ENCODE data around the gene RNF213.
"Not testable (repeated sequence)": the region's sequence is repeated elsewhere in the genome, so short reads cannot be mapped to it uniquely, and the experiment has no call there.

RNF213 gene

DNA sequence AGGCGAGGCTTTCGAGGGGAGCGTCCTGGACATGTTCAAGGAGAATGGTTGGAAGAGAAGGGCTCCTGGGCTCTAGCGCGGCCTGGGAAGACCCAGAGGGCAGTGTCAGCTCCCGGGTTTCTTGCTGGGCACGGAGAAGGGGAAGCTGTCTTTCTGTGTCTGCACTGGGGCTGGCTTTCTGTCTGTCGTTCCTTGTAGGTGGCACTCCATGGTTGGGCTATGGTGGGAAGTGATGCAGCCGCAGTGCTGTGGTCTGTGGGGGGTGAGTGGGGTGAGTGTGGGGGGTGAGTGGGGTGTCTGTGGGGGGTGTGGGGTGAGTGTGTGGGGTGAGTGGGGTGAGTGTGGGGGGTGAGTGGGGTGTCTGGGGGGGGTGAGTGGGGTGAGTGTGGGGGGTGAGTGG lies 13.7 kb downstream of the RNF213 start:
- no peak for DNase-seq

DNA sequence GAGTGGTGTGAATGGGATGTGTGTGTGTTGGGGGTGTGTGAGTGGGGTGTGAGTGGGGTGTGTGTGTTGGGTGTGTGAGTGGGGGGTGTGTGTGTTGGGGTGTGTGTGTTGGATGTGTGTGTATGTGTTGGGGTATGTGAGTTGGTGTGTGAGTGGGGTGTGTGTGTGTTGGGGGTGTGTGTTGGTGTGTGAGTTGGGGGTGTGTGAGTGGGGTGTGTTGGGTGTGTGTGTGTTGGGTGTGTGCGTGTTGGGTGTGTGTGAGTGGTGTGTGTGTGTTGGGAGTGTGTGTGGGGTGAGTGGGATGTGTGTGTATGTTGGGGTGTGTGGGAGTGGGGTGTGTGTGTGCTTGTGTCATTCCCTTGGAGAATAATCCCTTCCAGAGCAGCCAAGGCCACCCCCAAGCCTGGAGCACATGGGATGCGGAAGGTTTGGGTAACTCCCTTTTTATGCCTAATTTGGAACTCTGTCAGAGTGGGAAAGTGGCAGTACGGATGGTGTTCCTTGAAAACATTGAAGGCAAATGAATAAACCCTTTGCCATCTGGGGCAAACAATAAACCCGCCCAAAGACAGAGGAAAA lies 14.3 kb downstream of the RNF213 start:
- no peak for DNase-seq

DNA sequence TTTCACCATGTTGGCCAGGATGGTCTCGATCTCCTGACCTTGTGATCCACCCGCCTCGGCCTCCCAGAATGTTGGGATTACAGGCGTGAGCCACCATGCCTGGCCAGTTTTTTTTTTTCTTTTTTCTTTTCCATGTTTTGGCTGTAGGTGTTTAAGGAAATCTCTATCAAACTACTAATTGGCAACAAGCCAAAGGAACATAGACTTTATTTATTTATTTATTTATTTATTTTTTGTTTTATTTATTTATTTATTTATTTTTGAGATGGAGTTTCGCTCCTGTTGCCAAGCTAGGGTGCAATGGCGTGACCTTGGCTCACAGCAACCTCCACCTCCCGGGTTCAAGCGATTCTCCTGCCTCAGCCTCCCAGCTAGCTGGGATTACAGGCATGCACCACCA lies 15.2 kb downstream of the RNF213 start:
- not testable (repeated sequence) for DNase-seq

DNA sequence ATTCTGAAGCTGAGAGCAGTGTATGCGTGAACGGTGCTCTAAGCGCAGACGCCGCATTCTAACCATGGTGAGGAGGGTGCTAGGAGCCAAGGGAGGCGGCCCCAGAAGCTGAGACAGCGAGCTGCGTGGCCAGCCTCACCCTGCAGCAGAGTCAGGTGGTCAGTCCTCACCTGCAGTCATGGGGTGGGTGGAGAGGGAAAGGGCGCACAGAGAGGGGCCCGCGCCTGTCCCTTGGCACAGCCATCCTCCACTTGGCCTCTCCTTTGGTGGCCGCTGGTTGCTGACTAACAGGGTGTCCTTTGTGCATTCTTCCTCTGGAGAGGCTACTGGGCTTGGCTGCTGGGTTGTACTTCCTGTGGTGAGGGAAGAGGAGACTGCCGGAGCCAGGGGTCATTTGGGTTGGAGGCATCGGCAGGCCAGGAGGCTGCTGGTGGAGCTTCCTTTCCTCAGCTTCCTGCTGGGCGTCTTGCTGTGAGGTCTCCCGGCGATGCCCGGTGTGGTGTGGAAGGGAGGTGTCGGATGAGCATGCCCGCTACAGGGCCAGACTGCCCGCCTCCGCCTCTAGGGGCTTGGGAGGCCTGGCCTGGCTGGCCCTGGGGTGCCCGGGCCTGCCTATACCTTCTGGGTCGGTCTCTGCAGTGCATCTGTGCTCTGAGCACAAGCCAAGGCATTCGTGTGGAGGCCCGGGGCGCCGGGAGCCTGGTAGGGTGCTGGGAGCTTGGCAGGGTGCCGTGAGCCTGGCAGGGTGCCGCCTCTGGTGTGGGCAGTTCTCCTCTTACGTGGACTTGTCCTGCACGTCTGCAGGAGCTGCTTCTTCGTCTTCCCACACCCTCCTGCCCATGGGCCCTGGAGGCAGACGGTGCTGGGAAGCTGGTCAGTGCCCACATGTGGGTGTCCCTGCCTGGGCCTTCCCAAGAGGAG lies 17.4 kb downstream of the RNF213 start:
- no peak for DNase-seq

DNA sequence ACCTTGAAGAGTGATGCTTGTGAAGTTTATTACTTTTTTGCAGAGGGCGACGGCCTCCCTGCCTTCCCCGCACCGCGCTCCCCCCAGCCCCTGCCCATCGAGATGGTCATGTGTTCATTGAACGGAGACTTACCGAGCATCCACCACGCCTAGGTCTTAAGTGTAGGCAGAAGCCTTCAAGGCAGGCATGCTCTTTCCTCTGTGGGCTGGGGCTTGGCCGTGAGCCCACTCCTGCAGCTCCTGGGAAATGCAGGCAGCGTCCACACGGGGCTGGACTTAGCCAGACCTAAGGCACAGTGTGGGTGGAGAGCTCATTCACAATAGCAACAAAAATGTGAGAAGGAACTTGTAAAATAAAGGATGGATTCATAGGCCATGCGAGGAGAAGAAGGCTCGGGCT lies 19.2 kb downstream of the RNF213 start:
- no peak for DNase-seq

DNA sequence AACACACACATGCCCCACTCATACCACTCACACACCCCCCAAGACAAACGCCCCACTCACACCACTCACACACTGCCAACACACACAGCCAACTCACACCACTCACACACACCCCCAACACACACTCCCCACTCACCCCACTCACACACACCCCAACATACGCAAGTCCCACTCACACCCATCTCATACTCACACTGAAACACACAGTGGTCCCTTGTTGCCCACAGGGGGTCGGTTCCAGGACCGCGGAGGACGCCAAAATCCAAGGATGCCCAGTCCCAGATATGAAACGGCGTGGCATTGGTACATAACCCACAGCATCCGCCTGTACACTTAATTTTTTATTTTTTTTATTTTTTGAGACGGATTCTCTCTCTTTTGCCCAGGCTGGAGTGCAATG lies 20.9 kb downstream of the RNF213 start:
- DNase-seq, result no peak

DNA sequence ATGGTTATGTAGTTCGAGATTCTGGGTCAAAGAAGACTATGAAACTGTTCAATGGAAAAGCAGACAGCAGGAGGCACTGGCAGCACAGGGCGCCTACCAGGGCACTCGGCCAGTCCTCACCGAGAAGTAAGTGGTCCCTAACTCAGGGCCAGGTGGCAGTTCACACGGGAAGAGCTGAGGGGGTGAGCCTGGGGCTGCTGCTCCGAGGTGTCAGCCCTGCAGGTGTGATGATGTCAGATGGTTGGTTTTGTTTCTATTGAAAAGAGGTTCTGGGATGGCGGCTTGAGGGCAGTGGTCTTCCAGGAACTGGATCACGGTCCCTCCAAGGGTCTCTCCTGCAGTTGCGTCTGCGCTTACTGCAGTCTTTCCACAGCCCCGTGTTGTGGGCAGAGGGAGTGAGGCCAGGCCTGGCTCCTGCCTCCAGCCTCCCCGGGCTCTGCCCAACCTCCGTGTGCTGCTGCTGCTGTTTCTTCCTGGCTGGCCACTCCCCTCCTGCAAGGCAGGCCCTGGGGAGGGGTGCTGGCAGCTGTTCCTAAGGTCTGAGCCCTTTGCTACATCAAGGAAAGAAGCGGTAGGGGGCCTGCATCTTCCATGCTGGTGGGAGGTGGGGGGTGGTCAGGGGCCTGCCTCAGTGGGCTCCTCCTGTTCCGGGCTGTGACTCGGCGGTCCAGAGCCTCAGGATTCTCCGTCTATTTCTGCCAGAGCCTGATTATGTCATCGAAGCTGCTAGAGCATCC lies 22.6 kb downstream of the RNF213 start:
- DNase-seq, result no peak

DNA sequence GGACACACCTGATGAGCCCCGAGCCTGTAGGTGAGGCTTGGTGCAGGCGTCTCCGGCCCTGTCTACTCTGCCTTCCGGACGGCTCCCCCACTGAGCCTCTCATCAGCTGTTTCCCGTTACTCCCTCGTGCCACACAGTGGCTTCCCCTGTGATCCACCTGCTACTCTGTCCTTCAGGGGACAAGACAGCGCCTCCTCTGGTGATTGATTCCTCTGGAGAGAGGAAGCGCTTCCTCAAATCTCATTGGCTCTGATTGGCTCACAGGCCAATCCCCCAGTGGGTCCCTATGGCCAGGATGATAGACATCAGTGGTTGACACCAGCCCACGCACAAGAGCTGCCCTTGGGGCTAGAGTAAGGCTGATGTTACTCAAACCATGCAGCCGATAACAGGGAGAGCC lies 24.0 kb downstream of the RNF213 start:
- no peak for DNase-seq

DNA sequence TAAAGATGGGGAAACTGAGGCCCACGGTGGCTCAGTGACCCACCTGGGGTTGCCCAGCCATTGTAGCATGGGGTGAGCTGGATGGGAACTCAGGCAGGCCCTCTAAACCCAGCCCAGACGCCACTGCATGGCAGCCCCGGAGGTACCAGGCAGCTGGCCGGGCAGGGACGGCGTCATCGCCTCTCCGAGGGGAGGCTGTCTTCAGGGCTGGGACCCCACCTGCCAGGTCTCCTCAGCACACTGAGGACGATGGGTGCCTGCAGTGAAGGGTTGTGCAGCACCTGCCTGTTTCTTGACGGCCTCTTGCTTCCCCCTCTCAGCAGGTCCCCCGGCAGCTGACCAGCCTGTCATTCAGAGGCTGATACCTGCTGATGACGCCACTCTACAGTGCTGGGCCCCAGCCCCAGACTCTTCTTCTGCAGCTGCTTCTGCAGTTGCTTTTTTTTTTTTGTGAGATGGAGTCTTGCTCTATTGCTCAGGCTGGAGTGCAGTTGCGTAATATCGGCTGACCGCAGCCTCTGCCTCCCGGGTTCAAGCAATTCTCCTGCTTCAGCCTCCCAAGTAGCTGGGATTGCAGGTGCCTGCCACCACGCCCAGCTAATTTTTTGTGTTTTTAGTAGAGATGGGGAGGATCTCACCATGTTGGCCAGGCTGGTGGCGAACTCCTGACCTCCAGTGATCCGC lies 24.7 kb downstream of the RNF213 start:
- no peak for DNase-seq

DNA sequence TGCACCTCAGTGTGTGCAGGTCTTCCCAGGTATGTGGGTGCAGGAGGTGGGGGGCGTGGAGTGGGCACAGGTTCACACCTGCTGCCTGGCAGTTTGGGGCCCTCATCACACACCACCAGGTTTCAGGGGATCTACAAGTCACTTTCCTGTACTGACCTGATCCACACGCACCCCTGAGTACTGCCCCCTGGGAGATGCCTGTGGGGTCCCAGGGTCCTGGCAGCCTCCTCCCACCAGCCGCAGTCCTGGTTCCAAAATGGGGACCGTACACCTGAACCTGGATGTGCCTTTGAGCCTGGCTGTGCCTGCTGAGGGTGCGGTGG lies 25.9 kb downstream of the RNF213 start:
- DNase-seq, result no peak

DNA sequence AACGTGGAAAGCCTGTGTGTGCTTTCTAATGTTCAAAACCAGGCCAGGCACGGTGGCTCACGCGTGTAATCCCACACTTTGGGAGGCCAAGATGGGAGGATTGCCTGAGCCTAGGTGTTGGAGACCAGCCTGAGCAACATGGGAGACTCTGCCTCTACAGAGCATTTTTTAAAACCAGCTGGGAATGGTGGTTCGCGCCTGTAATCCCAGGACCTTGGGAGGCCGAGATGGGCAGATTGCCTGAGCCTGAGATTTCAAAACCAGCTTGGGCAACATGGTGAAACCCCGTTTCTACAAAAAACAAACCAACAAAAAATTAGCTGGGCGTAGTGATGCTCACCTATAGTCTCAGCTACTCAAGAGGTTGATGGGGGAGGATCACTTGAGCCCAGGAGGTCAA lies 26.4 kb downstream of the RNF213 start:
- no peak for DNase-seq

DNA sequence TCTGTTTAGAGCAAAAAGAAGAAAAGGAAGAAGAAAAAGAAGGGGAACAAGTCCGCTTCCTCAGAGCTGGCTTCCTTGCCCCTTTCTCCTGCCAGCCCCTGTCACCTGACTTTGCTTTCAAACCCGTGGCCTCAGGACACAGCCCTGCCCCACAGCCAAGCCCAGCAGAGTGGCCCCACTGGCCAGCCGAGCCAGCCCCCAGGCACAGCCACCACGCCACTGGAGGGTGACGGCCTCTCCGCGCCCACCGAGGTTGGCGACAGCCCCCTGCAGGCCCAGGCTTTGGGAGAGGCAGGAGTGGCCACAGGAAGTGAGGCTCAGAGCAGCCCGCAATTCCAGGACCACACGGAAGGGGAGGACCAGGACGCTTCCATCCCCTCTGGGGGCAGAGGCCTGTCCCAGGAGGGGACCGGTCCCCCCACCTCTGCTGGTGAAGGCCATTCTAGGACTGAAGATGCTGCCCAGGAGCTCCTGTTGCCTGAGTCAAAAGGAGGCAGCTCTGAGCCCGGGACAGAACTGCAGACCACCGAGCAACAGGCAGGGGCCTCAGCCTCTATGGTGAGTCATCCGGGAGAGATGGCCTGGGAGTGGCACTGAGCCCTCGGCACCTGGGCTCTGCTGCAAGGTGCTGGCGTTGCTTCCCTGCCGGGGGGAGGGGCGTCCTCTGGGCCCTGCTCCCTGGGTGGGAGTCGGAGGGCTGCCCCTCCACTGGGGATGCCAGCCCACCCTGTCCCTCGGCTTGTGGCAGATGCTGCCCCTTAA lies 27.3 kb downstream of the RNF213 start:
- no peak for DNase-seq

DNA sequence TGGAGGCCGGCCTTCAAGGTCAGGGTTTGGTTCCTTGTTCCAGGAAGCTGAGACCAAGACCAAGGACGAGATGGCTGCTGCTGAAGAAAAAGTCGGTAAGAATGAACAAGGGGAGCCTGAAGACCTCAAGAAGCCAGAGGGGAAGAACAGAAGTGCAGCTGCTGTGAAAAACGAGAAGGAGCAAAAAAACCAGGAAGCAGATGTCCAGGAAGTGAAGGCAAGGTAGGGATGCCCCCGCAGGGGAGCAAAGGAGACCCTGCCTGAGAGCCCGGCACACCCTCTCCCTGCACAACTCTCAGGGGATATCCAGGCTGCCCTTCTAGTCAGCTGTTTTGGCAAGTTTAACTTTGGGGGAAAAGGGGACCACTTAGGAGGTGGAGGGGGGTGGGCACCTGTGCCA lies 29.0 kb downstream of the RNF213 start:
- DNase-seq, result no peak

DNA sequence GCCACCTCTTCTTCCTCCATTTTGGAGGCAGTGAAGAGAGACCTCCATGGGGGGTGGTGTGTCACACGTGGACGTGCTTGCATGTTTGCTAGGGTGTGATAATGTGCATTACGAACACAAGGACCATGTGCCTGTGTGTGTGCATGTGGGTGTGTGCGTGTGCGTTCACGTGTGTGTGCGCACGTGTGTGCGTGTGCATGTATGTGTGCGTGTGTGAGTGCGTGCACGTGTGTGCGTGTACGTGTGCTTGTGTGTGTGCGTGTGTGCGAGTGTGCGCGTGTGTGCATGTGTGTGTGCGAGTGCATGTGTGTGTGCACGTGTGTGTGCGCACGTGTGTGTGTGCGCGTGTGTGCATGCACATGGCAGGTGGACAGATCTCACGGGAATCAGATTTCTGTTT lies 29.5 kb downstream of the RNF213 start:
- DNase-seq, result no peak

DNA sequence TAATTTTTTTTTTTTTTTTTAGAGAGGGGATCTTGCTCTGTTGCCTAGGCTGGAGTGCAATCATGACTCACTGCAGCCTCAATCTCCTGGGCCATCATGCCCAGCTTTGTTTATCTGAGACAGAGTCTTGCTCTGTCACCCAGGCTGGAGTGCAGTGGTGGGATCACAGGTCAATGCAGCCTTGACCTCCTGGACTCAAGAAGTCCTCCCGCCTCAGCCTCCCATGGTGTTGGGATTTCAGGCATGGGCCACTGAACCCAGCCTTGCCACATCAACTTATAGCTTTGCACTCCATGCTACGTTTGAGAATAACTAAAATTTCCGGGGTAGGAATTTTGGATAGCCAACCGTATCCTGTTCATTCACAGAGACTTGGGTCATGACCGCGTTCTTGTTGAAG lies 30.6 kb downstream of the RNF213 start:
- no peak for DNase-seq

DNA sequence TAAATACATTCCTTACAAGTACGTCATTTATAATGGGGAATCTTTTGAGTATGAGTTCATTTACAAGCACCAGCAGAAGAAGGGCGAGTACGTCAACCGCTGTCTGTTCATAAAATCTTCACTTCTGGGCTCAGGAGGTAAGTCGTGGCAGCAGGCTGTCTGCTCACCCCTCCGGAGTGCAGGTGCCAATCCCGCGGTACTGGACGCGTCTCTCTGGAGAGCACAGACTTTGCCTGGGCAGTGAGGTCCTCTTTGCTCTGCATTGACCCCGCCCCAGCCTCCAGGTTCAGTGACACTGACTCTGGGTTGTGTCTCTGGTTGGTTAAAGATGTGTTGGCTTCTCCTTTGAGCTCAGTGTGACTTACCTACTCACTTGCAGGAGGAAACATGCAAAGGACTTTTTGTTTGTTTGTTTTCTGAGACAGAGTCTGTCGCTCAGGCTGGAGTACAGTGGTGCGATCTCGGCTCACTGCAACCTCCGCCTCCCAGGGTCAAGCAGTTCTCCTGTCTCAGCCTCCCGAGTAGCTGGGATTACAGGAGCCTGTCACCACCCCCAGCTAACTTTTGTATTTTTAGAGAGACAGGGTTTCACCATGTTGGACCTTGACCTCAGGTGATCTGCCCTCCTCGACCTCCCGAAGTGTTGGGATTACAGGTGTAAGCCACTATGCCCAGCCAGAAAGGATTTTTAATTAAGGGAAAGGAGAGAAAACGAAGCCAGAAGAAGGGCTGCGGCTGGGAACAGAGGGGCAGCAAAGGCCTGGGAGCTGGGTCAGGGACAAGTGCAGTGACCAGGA lies 31.2 kb downstream of the RNF213 start:
- no peak for DNase-seq

DNA sequence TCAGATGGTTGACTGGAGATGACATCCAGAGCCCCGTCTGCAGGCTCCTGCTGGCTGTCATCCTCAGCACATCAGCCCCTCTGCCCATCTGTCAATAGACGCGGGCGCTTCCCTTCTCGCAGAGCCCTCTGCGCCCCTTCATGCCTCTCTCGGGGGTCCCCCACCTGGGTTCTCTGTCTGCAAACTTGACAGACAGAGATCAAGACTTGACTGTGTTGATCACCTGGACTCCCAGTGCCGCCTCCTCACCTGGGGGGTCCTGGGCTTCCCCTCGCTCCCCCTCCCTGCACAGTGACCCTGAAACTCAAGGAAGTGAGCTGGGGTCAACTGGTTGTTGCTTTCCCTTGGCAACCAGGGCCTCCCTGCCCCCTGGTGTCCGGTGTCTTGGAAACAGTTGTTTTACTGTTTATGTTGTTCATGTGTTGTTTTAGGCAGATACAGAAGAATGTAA lies 31.9 kb downstream of the RNF213 start:
- no peak for DNase-seq

DNA sequence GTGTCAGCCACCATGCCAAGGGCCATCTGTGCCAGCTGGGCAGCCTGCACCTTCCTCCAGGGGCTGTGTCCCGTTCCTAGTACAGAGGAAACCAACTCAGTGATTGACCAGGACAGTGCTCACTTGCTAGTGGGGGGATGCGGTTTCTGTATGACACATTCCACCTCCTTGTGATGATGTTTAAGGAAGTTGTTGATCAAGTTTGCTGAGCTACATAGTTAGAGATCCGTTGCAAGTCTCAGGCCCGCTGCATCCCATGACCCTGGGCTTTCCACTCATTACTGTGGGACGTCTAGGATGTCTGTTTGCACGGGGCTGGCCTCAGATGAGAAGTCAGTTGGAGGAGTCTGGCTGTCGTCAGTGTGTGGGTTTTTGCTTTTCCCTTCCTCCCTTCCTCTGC lies 33.6 kb downstream of the RNF213 start:
- DNase-seq, result no peak

DNA sequence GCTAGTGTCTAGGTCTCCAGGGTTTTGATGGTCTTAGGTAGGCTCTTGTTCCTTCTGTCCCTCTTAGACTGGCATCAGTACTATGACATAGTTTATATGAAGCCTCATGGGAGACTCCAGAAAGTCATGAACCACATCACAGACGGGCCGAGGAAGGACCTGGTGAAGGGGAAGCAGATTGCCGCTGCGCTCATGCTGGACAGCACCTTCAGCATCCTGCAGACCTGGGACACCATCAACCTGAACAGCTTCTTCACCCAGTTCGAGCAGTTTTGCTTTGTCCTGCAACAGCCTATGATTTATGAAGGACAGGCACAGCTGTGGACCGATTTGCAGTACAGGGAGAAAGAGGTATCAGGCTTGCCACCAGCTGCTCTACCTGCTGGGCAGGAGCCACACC lies 34.0 kb downstream of the RNF213 start:
- DNase-seq, result no peak

DNA sequence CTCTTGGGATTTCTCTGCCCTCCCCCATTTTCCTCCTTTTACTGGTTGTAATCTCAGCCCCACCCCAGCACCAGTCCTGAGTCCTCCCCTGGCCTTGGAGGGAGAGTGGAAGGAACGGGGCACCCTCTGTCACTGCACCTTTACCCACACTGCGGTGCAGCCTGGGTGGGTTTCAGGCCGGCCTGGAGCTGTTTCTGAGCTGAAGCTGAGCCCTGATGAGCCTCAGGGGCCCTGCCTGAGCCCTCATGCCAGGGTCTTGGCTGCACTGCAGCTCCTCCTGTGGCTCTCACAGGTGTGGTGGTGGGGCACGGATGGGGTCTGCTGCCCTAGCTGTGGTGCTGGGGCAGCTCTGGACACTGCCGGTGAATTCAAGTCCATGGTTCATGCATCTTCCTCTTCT lies 34.5 kb downstream of the RNF213 start:
- DNase-seq, result no peak

DNA sequence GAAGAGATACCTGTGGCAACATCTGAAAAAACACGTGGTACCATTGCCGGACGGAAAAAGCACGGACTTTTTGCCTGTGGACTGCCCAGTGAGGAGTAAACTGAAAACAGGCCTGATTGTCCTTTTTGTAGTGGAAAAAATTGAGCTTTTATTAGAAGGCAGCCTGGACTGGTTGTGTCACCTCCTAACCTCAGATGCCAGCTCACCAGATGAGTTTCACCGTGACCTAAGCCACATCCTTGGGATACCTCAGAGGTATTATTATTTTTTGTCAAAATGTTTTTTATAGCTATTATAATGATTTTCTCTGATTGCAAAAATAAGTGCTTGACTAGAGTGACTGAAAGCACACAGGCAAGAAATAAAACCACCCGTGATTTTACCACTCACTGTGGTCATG lies 34.9 kb downstream of the RNF213 start:
- DNase-seq, result no peak

DNA sequence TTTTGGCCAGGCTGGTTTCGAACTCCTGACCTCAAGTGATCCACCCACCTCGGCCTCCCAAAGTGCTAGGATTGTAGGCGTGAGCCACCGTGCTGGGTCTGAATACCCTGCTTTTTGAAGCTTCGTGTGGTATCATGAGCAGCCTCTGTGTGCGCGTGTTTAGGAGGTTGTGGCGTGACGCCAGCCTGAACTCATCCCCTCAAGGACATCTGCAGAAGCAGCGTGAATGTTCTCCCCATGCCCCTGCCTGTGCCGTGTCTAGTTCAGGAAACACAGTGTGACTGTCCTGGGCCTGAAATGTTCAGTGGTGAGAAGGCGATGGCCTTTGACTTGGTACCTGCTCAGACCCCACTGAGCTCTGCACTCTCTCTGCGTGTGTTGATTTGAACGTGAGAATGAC lies 35.6 kb downstream of the RNF213 start:
- no peak for DNase-seq

Data from NCI-H2029 (cell line).